ENCODE data around the gene SLCO1C1.
"Not testable (repeated sequence)": the region's sequence is repeated elsewhere in the genome, so short reads cannot be mapped to it uniquely, and the experiment has no call there.

SLCO1C1 gene

GRCh38 chr12:20716037-20716436 is 20.9 kb downstream of the SLCO1C1 start:
- Histone ChIP-seq H3K36me3 (ENCODE audit: control insufficient read depth in 1 of 2, insufficient read depth in 2 of 2, low read length in 2 of 2) (no peaks in the 10 kb centered on the region), H3K4me1 (ENCODE audit: control insufficient read depth in 1 of 2, insufficient read depth in 2 of 2, low read length in 2 of 2) (no peaks in the 10 kb centered on the region), H3K4me3 (ENCODE audit: low read depth in 1 of 2, low read length in 2 of 2) (no peak overlapping the region), H3K9ac (ENCODE audit: low read depth in 1 of 2, low read length in 2 of 2) (no peak overlapping the region), H3K27ac (ENCODE audit: low read depth, low read length) (no peak overlapping the region), H3K27me3 (ENCODE audit: control insufficient read depth in 1 of 2, insufficient read depth in 2 of 2, low read length in 2 of 2) (no peaks in the 10 kb centered on the region), H3K9me3 (ENCODE audit: control insufficient read depth in 1 of 2, low read length in 2 of 2) (no peaks in the 10 kb centered on the region)

GRCh38 chr12:20716985-20717384 is 21.9 kb downstream of the SLCO1C1 start:
- Histone ChIP-seq H3K4me1 (ENCODE audit: control insufficient read depth in 1 of 2, insufficient read depth in 2 of 2, low read length in 2 of 2) (no peaks in the 10 kb centered on the region), H3K27me3 (ENCODE audit: control insufficient read depth in 1 of 2, insufficient read depth in 2 of 2, low read length in 2 of 2) (no peaks in the 10 kb centered on the region), H3K9ac (ENCODE audit: low read depth in 1 of 2, low read length in 2 of 2) (no peak overlapping the region), H3K9me3 (ENCODE audit: control insufficient read depth in 1 of 2, low read length in 2 of 2) (no peaks in the 10 kb centered on the region), H3K27ac (ENCODE audit: low read depth, low read length) (no peak overlapping the region), H3K36me3 (ENCODE audit: control insufficient read depth in 1 of 2, insufficient read depth in 2 of 2, low read length in 2 of 2) (no peaks in the 10 kb centered on the region), H3K4me3 (ENCODE audit: low read depth in 1 of 2, low read length in 2 of 2) (no peak overlapping the region)

GRCh38 chr12:20718294-20718693 is 23.2 kb downstream of the SLCO1C1 start:
- Histone ChIP-seq H3K36me3 (ENCODE audit: control insufficient read depth in 1 of 2, insufficient read depth in 2 of 2, low read length in 2 of 2) (no peaks in the 10 kb centered on the region), H3K27me3 (ENCODE audit: control insufficient read depth in 1 of 2, insufficient read depth in 2 of 2, low read length in 2 of 2) (no peaks in the 10 kb centered on the region), H3K9ac (ENCODE audit: low read depth in 1 of 2, low read length in 2 of 2) (no peak overlapping the region), H3K9me3 (ENCODE audit: control insufficient read depth in 1 of 2, low read length in 2 of 2) (no peaks in the 10 kb centered on the region), H3K4me1 (ENCODE audit: control insufficient read depth in 1 of 2, insufficient read depth in 2 of 2, low read length in 2 of 2) (no peaks in the 10 kb centered on the region), H3K4me3 (ENCODE audit: low read depth in 1 of 2, low read length in 2 of 2) (no peak overlapping the region), H3K27ac (ENCODE audit: low read depth, low read length) (no peak overlapping the region)

GRCh38 chr12:20722142-20722541 is 27.0 kb downstream of the SLCO1C1 start:
- Histone ChIP-seq H3K9me3 (ENCODE audit: control insufficient read depth in 1 of 2, low read length in 2 of 2) (no peaks in the 10 kb centered on the region), H3K4me3 (ENCODE audit: low read depth in 1 of 2, low read length in 2 of 2) (no peak overlapping the region), H3K27ac (ENCODE audit: low read depth, low read length) (no peak overlapping the region), H3K36me3 (ENCODE audit: control insufficient read depth in 1 of 2, insufficient read depth in 2 of 2, low read length in 2 of 2) (no peaks in the 10 kb centered on the region), H3K4me1 (ENCODE audit: control insufficient read depth in 1 of 2, insufficient read depth in 2 of 2, low read length in 2 of 2) (no peaks in the 10 kb centered on the region), H3K27me3 (ENCODE audit: control insufficient read depth in 1 of 2, insufficient read depth in 2 of 2, low read length in 2 of 2) (no peaks in the 10 kb centered on the region), H3K9ac (ENCODE audit: low read depth in 1 of 2, low read length in 2 of 2) (no peak overlapping the region)

- Histone ChIP-seq H3K36me3 (ENCODE audit: control insufficient read depth in 1 of 2, insufficient read depth in 2 of 2, low read length in 2 of 2) (no peaks in the 10 kb centered on the region), H3K27ac (ENCODE audit: low read depth, low read length) (no peak overlapping the region), H3K4me1 (ENCODE audit: control insufficient read depth in 1 of 2, insufficient read depth in 2 of 2, low read length in 2 of 2) (no peaks in the 10 kb centered on the region), H3K9ac (ENCODE audit: low read depth in 1 of 2, low read length in 2 of 2) (no peak overlapping the region), H3K27me3 (ENCODE audit: control insufficient read depth in 1 of 2, insufficient read depth in 2 of 2, low read length in 2 of 2) (no peaks in the 10 kb centered on the region), H3K9me3 (ENCODE audit: control insufficient read depth in 1 of 2, low read length in 2 of 2) (no peaks in the 10 kb centered on the region), H3K4me3 (ENCODE audit: low read depth in 1 of 2, low read length in 2 of 2) (no peak overlapping the region)
Measured at GRCh38 chr12:20731274-20731673, 36.1 kb downstream of the SLCO1C1 start.

GRCh38 chr12:20740972-20741371 is 45.8 kb downstream of the SLCO1C1 start:
- no peak overlapping the region for H3K9ac ChIP-seq (ENCODE audit: low read depth in 1 of 2, low read length in 2 of 2)
- no peaks in the 10 kb centered on the region for H3K9me3 ChIP-seq (ENCODE audit: control insufficient read depth in 1 of 2, low read length in 2 of 2)
- H3K27me3 ChIP-seq (ENCODE audit: control insufficient read depth in 1 of 2, insufficient read depth in 2 of 2, low read length in 2 of 2): no peaks in the 10 kb centered on the region
- H3K27ac ChIP-seq (ENCODE audit: low read depth, low read length): no peak overlapping the region
- H3K4me3 ChIP-seq (ENCODE audit: low read depth in 1 of 2, low read length in 2 of 2): no peak overlapping the region
- no peaks in the 10 kb centered on the region for H3K4me1 ChIP-seq (ENCODE audit: control insufficient read depth in 1 of 2, insufficient read depth in 2 of 2, low read length in 2 of 2)
- no peaks in the 10 kb centered on the region for H3K36me3 ChIP-seq (ENCODE audit: control insufficient read depth in 1 of 2, insufficient read depth in 2 of 2, low read length in 2 of 2)

GRCh38 chr12:20748198-20748597 is 53.1 kb downstream of the SLCO1C1 start:
- Histone ChIP-seq H3K9ac (ENCODE audit: low read depth in 1 of 2, low read length in 2 of 2) (no peak overlapping the region), H3K9me3 (ENCODE audit: control insufficient read depth in 1 of 2, low read length in 2 of 2) (no peaks in the 10 kb centered on the region), H3K27ac (ENCODE audit: low read depth, low read length) (no peak overlapping the region), H3K4me1 (ENCODE audit: control insufficient read depth in 1 of 2, insufficient read depth in 2 of 2, low read length in 2 of 2) (no peaks in the 10 kb centered on the region), H3K36me3 (ENCODE audit: control insufficient read depth in 1 of 2, insufficient read depth in 2 of 2, low read length in 2 of 2) (no peaks in the 10 kb centered on the region), H3K27me3 (ENCODE audit: control insufficient read depth in 1 of 2, insufficient read depth in 2 of 2, low read length in 2 of 2) (no peaks in the 10 kb centered on the region), H3K4me3 (ENCODE audit: low read depth in 1 of 2, low read length in 2 of 2) (no peak overlapping the region)

GRCh38 chr12:20751046-20751445 is 55.9 kb downstream of the SLCO1C1 start:
- H3K4me3 ChIP-seq (ENCODE audit: low read depth in 1 of 2, low read length in 2 of 2): no peak overlapping the region
- H3K9ac ChIP-seq (ENCODE audit: low read depth in 1 of 2, low read length in 2 of 2): no peak overlapping the region
- H3K36me3 ChIP-seq (ENCODE audit: control insufficient read depth in 1 of 2, insufficient read depth in 2 of 2, low read length in 2 of 2): no peaks in the 10 kb centered on the region
- no peaks in the 10 kb centered on the region for H3K4me1 ChIP-seq (ENCODE audit: control insufficient read depth in 1 of 2, insufficient read depth in 2 of 2, low read length in 2 of 2)
- no peaks in the 10 kb centered on the region for H3K27me3 ChIP-seq (ENCODE audit: control insufficient read depth in 1 of 2, insufficient read depth in 2 of 2, low read length in 2 of 2)
- no peaks in the 10 kb centered on the region for H3K9me3 ChIP-seq (ENCODE audit: control insufficient read depth in 1 of 2, low read length in 2 of 2)
- no peak overlapping the region for H3K27ac ChIP-seq (ENCODE audit: low read depth, low read length)

GRCh38 chr12:20777420-20777819 is 82.3 kb downstream of the SLCO1C1 start:
- Histone ChIP-seq H3K9me3 (ENCODE audit: control insufficient read depth in 1 of 2, low read length in 2 of 2) (peaks cover 0 to 2% of the 10 kb centered on the region in 2 donors), H3K9ac (ENCODE audit: low read depth in 1 of 2, low read length in 2 of 2) (no peak overlapping the region), H3K4me3 (ENCODE audit: low read depth in 1 of 2, low read length in 2 of 2) (no peak overlapping the region), H3K27me3 (ENCODE audit: control insufficient read depth in 1 of 2, insufficient read depth in 2 of 2, low read length in 2 of 2) (no peaks in the 10 kb centered on the region), H3K4me1 (ENCODE audit: control insufficient read depth in 1 of 2, insufficient read depth in 2 of 2, low read length in 2 of 2) (no peaks in the 10 kb centered on the region), H3K27ac (ENCODE audit: low read depth, low read length) (no peak overlapping the region), H3K36me3 (ENCODE audit: control insufficient read depth in 1 of 2, insufficient read depth in 2 of 2, low read length in 2 of 2) (no peaks in the 10 kb centered on the region)

- H3K27ac ChIP-seq (ENCODE audit: low read depth, low read length): no peak overlapping the region
- no peak overlapping the region for H3K4me3 ChIP-seq (ENCODE audit: low read depth in 1 of 2, low read length in 2 of 2)
- no peaks in the 10 kb centered on the region for H3K36me3 ChIP-seq (ENCODE audit: control insufficient read depth in 1 of 2, insufficient read depth in 2 of 2, low read length in 2 of 2)
- H3K27me3 ChIP-seq (ENCODE audit: control insufficient read depth in 1 of 2, insufficient read depth in 2 of 2, low read length in 2 of 2): no peaks in the 10 kb centered on the region
- peaks cover 0 to 2% of the 10 kb centered on the region in 2 donors for H3K9me3 ChIP-seq (ENCODE audit: control insufficient read depth in 1 of 2, low read length in 2 of 2)
- H3K9ac ChIP-seq (ENCODE audit: low read depth in 1 of 2, low read length in 2 of 2): no peak overlapping the region
- no peaks in the 10 kb centered on the region for H3K4me1 ChIP-seq (ENCODE audit: control insufficient read depth in 1 of 2, insufficient read depth in 2 of 2, low read length in 2 of 2)
Measured at GRCh38 chr12:20778969-20779368, 83.8 kb downstream of the SLCO1C1 start.

GRCh38 chr12:20779971-20780370 is 84.8 kb downstream of the SLCO1C1 start:
- H3K27ac ChIP-seq (ENCODE audit: low read depth, low read length): not testable (repeated sequence)

More at GRCh38 chr12:20779971-20780370, 84.8 kb downstream of the SLCO1C1 start:
- H3K9ac ChIP-seq (ENCODE audit: low read depth in 1 of 2, low read length in 2 of 2); H3K27me3 ChIP-seq (ENCODE audit: control insufficient read depth in 1 of 2, insufficient read depth in 2 of 2, low read length in 2 of 2); H3K4me1 ChIP-seq (ENCODE audit: control insufficient read depth in 1 of 2, insufficient read depth in 2 of 2, low read length in 2 of 2); H3K36me3 ChIP-seq (ENCODE audit: control insufficient read depth in 1 of 2, insufficient read depth in 2 of 2, low read length in 2 of 2); H3K9me3 ChIP-seq (ENCODE audit: control insufficient read depth in 1 of 2, low read length in 2 of 2); H3K4me3 ChIP-seq (ENCODE audit: low read depth in 1 of 2, low read length in 2 of 2): not testable (repeated sequence)
